PC-9 (cell line): ENCODE results near the gene SH3RF2. TPM values are rescaled to one million over a fixed set of nuclear protein-coding genes. Genes with fewer than 3 reads are reported as not detected.

Experiments
- BruUV-seq: library from RNA; stranded (reverse); fragments of 400-500 nt; replicated peaks from 2 replicates; lab custom pipeline; 2021; lab: Mats Ljungman, UMichigan
- CTCF ChIA-PET: fragments of 300-600 bp; sonication (Branson Sonifier 250); formaldehyde crosslinking; loops from one replicate; lab custom pipeline; 2022; ENCODE audit warnings: antibody characterized with exemption; lab: Charles Lee
- POLR2A ChIA-PET: fragments of 300-600 bp; sonication (Branson Sonifier 250); formaldehyde crosslinking; loops from one replicate; lab custom pipeline; 2022; ENCODE audit warnings: antibody characterized with exemption; ENCODE audit not compliant: unreplicated experiment; lab: Charles Lee
- DNase-seq, 2 experiments: peaks; one replicate each; pipeline versions ENCODE4 v3.0.0 to v3.0.0-alpha.2; 2015 to 2022; ENCODE audit warnings: mixed read lengths in 1 of 2
- H2AFZ ChIP-seq: fragments of 200-600 bp; sonication (generic); 2 replicates; pipeline ENCODE4 v1.8.1; 2017; ENCODE audit warnings: antibody characterized with exemption
- H3F3A ChIP-seq: fragments of 200-600 bp; sonication (generic); 2 replicates; pipeline ENCODE4 v1.8.1; 2017; ENCODE audit warnings: antibody characterized with exemption, mild to moderate bottlenecking, low read depth; ENCODE audit not compliant: insufficient read depth
- H3K27ac ChIP-seq: fragments of 200-600 bp; sonication (generic); 2 replicates; pipeline ENCODE4 v1.6.1; 2016; ENCODE audit warnings: mixed run types
- H3K27me3 ChIP-seq: fragments of 200-600 bp; sonication (generic); 2 replicates; pipeline ENCODE4 v1.6.1; 2016; ENCODE audit warnings: low read depth, mixed run types; ENCODE audit not compliant: insufficient read depth
- H3K36me3 ChIP-seq: fragments of 200-600 bp; sonication (generic); 2 replicates; pipeline ENCODE4 v1.6.1; 2016; ENCODE audit warnings: low read depth, mixed run types
- H3K4me1 ChIP-seq: fragments of 200-600 bp; sonication (generic); replicated peaks from 2 replicates; pipeline ENCODE4 v1.6.1; 2016; ENCODE audit warnings: mixed run types; ENCODE audit not compliant: insufficient read depth
- H3K4me2 ChIP-seq: fragments of 200-600 bp; sonication (generic); 2 replicates; pipeline ENCODE4 v1.6.1; 2017; ENCODE audit warnings: mixed run types
- H3K4me3 ChIP-seq: fragments of 200-600 bp; sonication (generic); 2 replicates; pipeline ENCODE4 v1.6.1; 2016; ENCODE audit warnings: mixed run types
- H3K79me2 ChIP-seq: fragments of 200-600 bp; sonication (generic); 2 replicates; pipeline ENCODE4 v1.6.1; 2017; ENCODE audit warnings: low read depth, mixed run types
- H3K9me2 ChIP-seq: fragments of 200-600 bp; sonication (generic); 2 replicates; pipeline ENCODE4 v1.8.1; 2017; ENCODE audit warnings: mild to moderate bottlenecking; ENCODE audit not compliant: insufficient read depth
- H3K9me3 ChIP-seq: fragments of 200-600 bp; sonication (generic); 2 replicates; pipeline ENCODE4 v1.8.1; 2016; ENCODE audit warnings: low read depth; ENCODE audit not compliant: insufficient read depth
- H4K20me1 ChIP-seq: fragments of 200-600 bp; sonication (generic); 2 replicates; pipeline ENCODE4 v1.8.1; 2017; ENCODE audit not compliant: insufficient read depth
- CTCF ChIP-seq: fragments of 200-600 bp; sonication (generic); conservative IDR thresholded peaks from 2 replicates; pipeline ENCODE4 v1.6.1; 2017; ENCODE audit warnings: mixed run types, antibody characterized with exemption, mild to moderate bottlenecking, moderate library complexity
- EZH2 ChIP-seq: fragments of 200-600 bp; sonication (generic); IDR thresholded peaks from 2 replicates; pipeline ENCODE4 v1.8.0; 2017; ENCODE audit warnings: antibody characterized with exemption, low read depth
- intact Hi-C: fragments of 100-400 bp; cut with micrococcal nuclease; formaldehyde crosslinking; loops from one replicate; pipeline ENCODE4 v1.10.0; 2022; ENCODE audit not compliant: unreplicated experiment
- total RNA-seq: library from RNA; stranded (reverse); gene quantifications from 2 replicates; pipeline ENCODE4 v1.2.3, GENCODE V29; 2021

The SH3RF2 gene
- total RNA-seq, 1 experiment from 2014 or later, result 37.2 TPM

GRCh38 chr5:145944328-145944727, 8.0 kb downstream of the SH3RF2 start:
- Histone ChIP-seq H3K79me2 (peaks cover 64% of the 10 kb centered on the region), H3K4me2 (no peak overlapping the region; the same call in 1 of the 2 replicates), H3F3A (peaks cover 69% of the 10 kb centered on the region), H3K9me3 (no peaks in the 10 kb centered on the region), H3K9me2 (no peaks in the 10 kb centered on the region), H3K4me1 (peaks cover 88% of the 10 kb centered on the region), H2AFZ (no peak overlapping the region), H3K27ac (peak overlapping the region; percentile 42; the same call in 1 of the 2 replicates), H3K27me3 (no peaks in the 10 kb centered on the region), H4K20me1 (no peaks in the 10 kb centered on the region), H3K4me3 (no peak overlapping the region), H3K36me3 (0 out of 2 replicates have a peak, but pooled peaks cover 7% of the 10 kb centered on the region)
- intact Hi-C loops, result no loop called here
- TF ChIP-seq CTCF (no peak), EZH2 (no peak)
- ChIA-PET POLR2A (no interaction called here), CTCF (no interaction called here)
- no TSS peak for BruUV-seq
- DNase-seq, result no peak

GRCh38 chr5:145945620-145946111, 9.3 kb downstream of the SH3RF2 start:
- H3K27ac ChIP-seq, result peak overlapping the region; percentile 84
- no peak overlapping the region; the same call in 1 of the 2 replicates for H3K4me3 ChIP-seq
- H3K4me2 ChIP-seq, result peak overlapping the region; percentile 48
- peaks cover 55% of the 10 kb centered on the region for H3K79me2 ChIP-seq
- no peaks in the 10 kb centered on the region for H4K20me1 ChIP-seq
- ChIA-PET POLR2A (interaction anchor here (0.6 to 1.0 kb wide), 3 partner anchors 8 to 1632 kb away, joined by 3 to 7 read pairs (median 5); no protein-coding TSS in a partner anchor), CTCF (interaction anchor here (0.5 to 1.0 kb wide), 2 partner anchors 42 to 96 kb away, joined by 4 to 5 read pairs; no protein-coding TSS in a partner anchor)
- H3K9me3 ChIP-seq, result no peaks in the 10 kb centered on the region
- TF ChIP-seq EZH2 (no peak), CTCF (no peak)
- H3K27me3 ChIP-seq, result no peaks in the 10 kb centered on the region
- no peaks in the 10 kb centered on the region for H3K9me2 ChIP-seq
- peaks cover 56% of the 10 kb centered on the region for H3F3A ChIP-seq
- H3K36me3 ChIP-seq, result 0 out of 2 replicates have a peak, but pooled peaks cover 14% of the 10 kb centered on the region
- H2AFZ ChIP-seq, result no peak overlapping the region
- intact Hi-C loops, result loop anchor here (1.0 to 2.0 kb wide), 2 partner anchors 15 to 30 kb away; no protein-coding TSS in a partner anchor
- H3K4me1 ChIP-seq, result peaks cover 74% of the 10 kb centered on the region
- DNase-seq, result no peak
- no TSS peak for BruUV-seq

GRCh38 chr5:145946112-145946861, 9.9 kb downstream of the SH3RF2 start:
- no peak overlapping the region for H2AFZ ChIP-seq
- no peak overlapping the region; the same call in 1 of the 2 replicates for H3K4me3 ChIP-seq
- peaks cover 49% of the 10 kb centered on the region for H3K79me2 ChIP-seq
- ChIA-PET POLR2A (interaction anchor here (0.5 to 1.0 kb wide), 6 partner anchors 8 to 1632 kb away, joined by 3 to 7 read pairs (median 4); no protein-coding TSS in a partner anchor), CTCF (interaction anchor here (0.5 to 1.0 kb wide), 2 partner anchors 43 to 95 kb away, joined by 4 to 5 read pairs; no protein-coding TSS in a partner anchor)
- 0 out of 2 replicates have a peak, but pooled peaks cover 14% of the 10 kb centered on the region for H3K36me3 ChIP-seq
- intact Hi-C loops, result loop anchor here (1.0 to 2.0 kb wide), 2 partner anchors 15 to 29 kb away; no protein-coding TSS in a partner anchor
- H3K9me2 ChIP-seq, result no peaks in the 10 kb centered on the region
- BruUV-seq, result no TSS peak
- DNase-seq, result peak in 1 of 2 experiments; percentile 98
- peaks cover 68% of the 10 kb centered on the region for H3K4me1 ChIP-seq
- H3K4me2 ChIP-seq, result peak overlapping the region; percentile 48
- no peaks in the 10 kb centered on the region for H3K9me3 ChIP-seq
- no peaks in the 10 kb centered on the region for H3K27me3 ChIP-seq
- TF ChIP-seq EZH2, result no peak
- no peak for TF ChIP-seq CTCF
- H4K20me1 ChIP-seq, result no peaks in the 10 kb centered on the region
- peaks cover 56% of the 10 kb centered on the region for H3F3A ChIP-seq
- H3K27ac ChIP-seq, result peak overlapping the region; percentile 84
